ENCODE results near the gene SOAT2.

DNA sequence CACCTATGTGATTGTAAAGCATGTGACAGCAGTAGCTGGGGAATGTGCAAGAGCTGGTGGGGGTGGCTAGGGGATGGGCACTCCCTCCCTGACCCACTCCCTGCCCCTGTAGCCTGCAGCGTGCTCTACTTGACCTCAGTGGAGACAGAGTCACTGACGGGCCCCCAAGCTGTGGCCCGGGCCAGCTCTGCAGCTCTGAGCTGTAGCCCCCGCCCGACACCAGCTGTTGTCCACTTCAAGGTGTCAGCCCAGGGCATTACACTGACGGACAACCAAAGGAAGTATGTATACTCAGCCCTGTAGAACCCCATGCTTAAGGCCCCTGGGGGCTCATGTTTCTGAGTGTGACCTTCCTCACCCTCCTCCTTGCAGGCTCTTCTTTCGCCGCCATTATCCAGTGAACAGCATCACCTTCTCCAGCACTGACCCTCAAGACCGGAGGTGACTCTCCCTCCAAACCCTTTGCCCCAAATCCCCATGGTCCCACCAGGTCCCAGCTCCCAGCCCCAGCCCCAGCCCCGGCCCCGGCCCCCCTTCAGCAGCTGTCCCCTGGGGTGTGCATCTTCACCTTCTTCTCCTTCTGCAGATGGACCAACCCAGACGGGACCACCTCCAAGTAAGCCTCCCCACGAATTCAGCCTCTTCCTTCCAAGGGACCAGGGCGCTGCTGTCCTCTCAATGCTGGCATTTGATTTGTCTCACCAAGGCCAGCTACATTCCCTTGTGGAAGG, 40.1 kb upstream of the SOAT2 start:
- TF ChIP-seq, protein P1, sequence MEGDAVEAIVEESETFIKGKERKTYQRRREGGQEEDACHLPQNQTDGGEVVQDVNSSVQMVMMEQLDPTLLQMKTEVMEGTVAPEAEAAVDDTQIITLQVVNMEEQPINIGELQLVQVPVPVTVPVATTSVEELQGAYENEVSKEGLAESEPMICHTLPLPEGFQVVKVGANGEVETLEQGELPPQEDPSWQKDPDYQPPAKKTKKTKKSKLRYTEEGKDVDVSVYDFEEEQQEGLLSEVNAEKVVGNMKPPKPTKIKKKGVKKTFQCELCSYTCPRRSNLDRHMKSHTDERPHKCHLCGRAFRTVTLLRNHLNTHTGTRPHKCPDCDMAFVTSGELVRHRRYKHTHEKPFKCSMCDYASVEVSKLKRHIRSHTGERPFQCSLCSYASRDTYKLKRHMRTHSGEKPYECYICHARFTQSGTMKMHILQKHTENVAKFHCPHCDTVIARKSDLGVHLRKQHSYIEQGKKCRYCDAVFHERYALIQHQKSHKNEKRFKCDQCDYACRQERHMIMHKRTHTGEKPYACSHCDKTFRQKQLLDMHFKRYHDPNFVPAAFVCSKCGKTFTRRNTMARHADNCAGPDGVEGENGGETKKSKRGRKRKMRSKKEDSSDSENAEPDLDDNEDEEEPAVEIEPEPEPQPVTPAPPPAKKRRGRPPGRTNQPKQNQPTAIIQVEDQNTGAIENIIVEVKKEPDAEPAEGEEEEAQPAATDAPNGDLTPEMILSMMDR (IDR thresholded peaks at IDR 0.05; ENCODE audit: extremely low read depth in 1 of 2, insufficient read depth in 1 of 2, low read depth in 1 of 2, low read length in 2 of 2) = no peak
- peak; percentile 64 for TF ChIP-seq POLR2A (IDR thresholded peaks at IDR 0.05; ENCODE audit: low read depth, low read length)
- no peak for TF ChIP-seq GATA2 (IDR thresholded peaks at IDR 0.05; ENCODE audit: insufficient read depth, insufficient read length, low read depth, low read length)
- no peak for TF ChIP-seq EZH2 (IDR thresholded peaks at IDR 0.05; ENCODE audit: borderline replicate concordance, low read depth, low read length, severe bottlenecking)
- no peak for TF ChIP-seq MAX (IDR thresholded peaks at IDR 0.05; ENCODE audit: insufficient read depth, insufficient read length)
- TF ChIP-seq JUN (IDR thresholded peaks at IDR 0.05; ENCODE audit: borderline replicate concordance, insufficient read depth, insufficient read length, low read depth) = no peak
- no peak for TF ChIP-seq POLR2AphosphoS5 (IDR thresholded peaks at IDR 0.05; ENCODE audit: insufficient read depth, low read depth, low read length)
- no peak for TF ChIP-seq FOS (IDR thresholded peaks at IDR 0.05; ENCODE audit: borderline replicate concordance, insufficient read depth, low read length)

All from endothelial cell of umbilical vein (primary cell).